Measurements from ENCODE around the gene DTX2.
"Not testable (repeated sequence)": the region's sequence is repeated elsewhere in the genome, so short reads cannot be mapped to it uniquely, and the experiment has no call there.

- not testable (repeated sequence) for TF ChIP-seq CTCF (IDR thresholded peaks at IDR 0.05; ENCODE audit: low read depth, low read length, missing input control); RAD21 (IDR thresholded peaks at IDR 0.05); FOXA1 (IDR thresholded peaks at IDR 0.05); SP1 (IDR thresholded peaks at IDR 0.05)
These were observed 41.3 kb downstream of the DTX2 start for GRCh38 chr7:76502836-76503235.

Data from liver (tissue), 3 donors.